ENCODE measurements around the gene C19orf12.

The C19orf12 gene

DNA sequence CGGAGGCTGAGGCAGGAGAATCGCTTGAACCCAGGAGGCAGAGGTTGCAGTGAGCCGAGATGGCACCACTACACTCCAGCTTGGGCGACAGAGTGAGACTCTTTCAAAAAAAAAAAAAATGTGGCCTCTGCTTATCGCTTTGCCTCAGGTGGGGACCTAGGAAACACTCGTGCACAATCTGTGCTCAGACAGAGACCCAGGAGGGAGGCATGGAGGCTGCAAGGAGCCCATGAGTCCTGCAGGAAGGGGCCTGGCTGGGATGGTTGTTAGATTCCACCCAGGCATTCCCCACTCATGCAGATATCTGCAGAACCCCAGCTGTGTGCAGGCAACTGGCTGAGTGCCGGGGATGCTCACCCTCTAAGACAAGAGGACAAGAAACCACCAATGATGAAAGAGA is 43.8 kb upstream of the C19orf12 start:
- no peak for DNase-seq (ENCODE audit: low read depth)
- no peak for TF ChIP-seq CTCF (IDR thresholded peaks at IDR 0.05; ENCODE audit: control insufficient read depth, extremely low read depth, insufficient read depth)
- H3K4me3 ChIP-seq (ENCODE audit: low read depth, low read length): no peak overlapping the region

DNA sequence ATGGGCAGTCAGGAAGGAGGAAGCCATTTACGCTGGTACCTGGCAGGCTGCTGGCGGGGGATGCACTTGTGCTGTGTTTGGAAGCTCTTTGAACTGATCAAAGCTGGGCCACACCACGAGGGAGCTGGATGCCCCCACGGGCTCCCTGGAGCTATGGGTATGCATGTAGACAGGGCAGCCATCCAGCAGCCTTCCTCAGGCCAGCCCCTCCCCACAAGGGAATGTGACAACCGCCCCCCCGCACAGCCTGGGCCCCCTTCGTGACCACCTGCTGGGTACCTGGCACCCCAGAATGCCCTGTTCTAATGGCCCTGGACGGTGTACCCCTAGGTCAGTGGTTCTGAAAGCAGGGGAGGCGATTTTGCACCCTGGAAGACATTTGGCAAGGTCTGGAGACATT is 42.5 kb upstream of the C19orf12 start:
- no peak for TF ChIP-seq CTCF (IDR thresholded peaks at IDR 0.05; ENCODE audit: control insufficient read depth, extremely low read depth, insufficient read depth)
- DNase-seq (ENCODE audit: low read depth): no peak
- no peak overlapping the region for H3K4me3 ChIP-seq (ENCODE audit: low read depth, low read length)

DNA sequence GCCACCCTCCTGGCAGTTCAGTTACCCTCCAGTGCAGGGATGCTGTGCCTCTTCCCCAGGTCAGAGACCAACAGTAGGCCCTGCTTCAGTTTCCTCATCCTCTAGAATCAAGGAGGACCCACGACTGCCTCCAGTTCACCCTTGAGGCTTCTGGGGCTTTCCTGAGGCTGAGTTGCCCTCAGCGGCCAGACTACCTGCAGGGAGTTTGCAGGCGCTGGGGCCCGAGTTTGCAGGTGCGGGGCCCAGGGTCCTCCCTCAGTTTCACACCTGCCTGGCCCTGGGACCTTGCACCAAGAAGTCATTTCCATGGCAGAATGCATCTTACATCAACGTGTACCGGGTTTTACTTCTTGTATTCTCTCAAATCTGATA is 38.9 kb upstream of the C19orf12 start:
- H3K4me3 ChIP-seq (ENCODE audit: low read depth, low read length): no peak overlapping the region
- no peak for TF ChIP-seq CTCF (IDR thresholded peaks at IDR 0.05; ENCODE audit: control insufficient read depth, extremely low read depth, insufficient read depth)
- DNase-seq (ENCODE audit: low read depth): no peak

DNA sequence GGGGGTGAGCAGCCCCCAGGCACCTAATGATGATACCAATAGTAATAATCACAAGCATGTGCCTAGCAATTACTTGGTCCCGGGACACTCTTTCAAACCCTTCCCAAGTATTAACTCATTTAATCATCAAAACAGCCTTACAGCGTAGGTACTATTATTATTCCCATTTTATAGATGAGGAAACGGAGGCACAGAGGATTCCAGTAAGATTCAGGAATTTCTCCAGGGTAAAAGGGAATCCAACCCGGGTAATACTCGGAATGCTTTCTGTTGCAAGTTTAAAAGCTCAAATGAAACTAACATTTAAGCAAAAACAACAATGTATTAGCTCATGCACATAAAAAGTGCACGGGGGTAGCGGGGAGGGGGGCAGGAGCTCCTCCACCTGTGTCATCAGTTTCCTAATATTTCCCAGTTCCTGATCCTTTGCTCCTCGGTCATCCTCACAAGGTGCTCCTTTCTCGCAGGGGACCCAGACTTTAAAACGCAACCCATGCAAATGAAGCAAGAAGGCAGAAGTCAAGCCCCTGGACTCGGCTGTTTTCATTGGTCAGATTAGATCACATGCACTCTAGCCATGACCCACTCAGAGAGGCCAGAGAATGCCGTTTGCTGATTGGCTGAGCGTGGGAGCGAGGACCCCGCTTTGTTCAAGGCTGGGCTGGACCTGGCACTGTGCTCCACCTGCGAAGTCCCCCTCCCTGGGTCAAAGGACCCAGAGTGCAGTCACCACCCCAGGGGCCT is 38.3 kb upstream of the C19orf12 start:
- no peak for DNase-seq (ENCODE audit: low read depth)
- no peak for TF ChIP-seq CTCF (IDR thresholded peaks at IDR 0.05; ENCODE audit: control insufficient read depth, extremely low read depth, insufficient read depth)
- no peak overlapping the region for H3K4me3 ChIP-seq (ENCODE audit: low read depth, low read length)

GRCh38 chr19:29752450-29753025 is 37.5 kb upstream of the C19orf12 start:
- TF ChIP-seq CTCF (IDR thresholded peaks at IDR 0.05; ENCODE audit: control insufficient read depth, extremely low read depth, insufficient read depth): no peak
- H3K4me3 ChIP-seq (ENCODE audit: low read depth, low read length): no peak overlapping the region
- DNase-seq (ENCODE audit: low read depth): no peak

- TF ChIP-seq CTCF (IDR thresholded peaks at IDR 0.05; ENCODE audit: control insufficient read depth, extremely low read depth, insufficient read depth): no peak
- no peak overlapping the region for H3K4me3 ChIP-seq (ENCODE audit: low read depth, low read length)
- DNase-seq (ENCODE audit: low read depth): no peak
Observed at GRCh38 chr19:29751932-29752331, 36.9 kb upstream of the C19orf12 start.

GRCh38 chr19:29750001-29750400 is 34.9 kb upstream of the C19orf12 start:
- no peak for DNase-seq (ENCODE audit: low read depth)
- H3K4me3 ChIP-seq (ENCODE audit: low read depth, low read length): no peak overlapping the region
- no peak for TF ChIP-seq CTCF (IDR thresholded peaks at IDR 0.05; ENCODE audit: control insufficient read depth, extremely low read depth, insufficient read depth)
